Small intestine (tissue), 7 donors: Measurements from ENCODE around the gene TMOD1. TPM values are rescaled to one million over a fixed set of nuclear protein-coding genes. Genes with fewer than 3 reads are reported as not detected.

Experiments
- DNase-seq, 2 donors: peaks; one replicate each; pipeline versions ENCODE4 v3.0.0 to v3.0.0-alpha.2; 2013
- FAIRE-seq: peaks from 2 replicates; lab custom pipeline; 2012; peaks lifted over from hg19 to GRCh38; lab: Jason Lieb, UNC
- H3K27ac ChIP-seq, 3 donors: one replicate each; pipeline ENCODE4 v1.5.1; 2013; ENCODE audit warnings: low read length in 2 of 3, mild to moderate bottlenecking in 2 of 3, control low read depth in 1 of 3, inconsistent platforms in 1 of 3, low read depth in 1 of 3, moderate library complexity in 1 of 3
- H3K27me3 ChIP-seq, 3 donors: one replicate each; pipeline ENCODE4 v1.6.1; 2013; ENCODE audit warnings: low read length in 3 of 3, inconsistent platforms in 1 of 3; ENCODE audit not compliant: control insufficient read depth in 3 of 3, insufficient read depth in 3 of 3
- H3K36me3 ChIP-seq, 3 donors: one replicate each; pipeline ENCODE4 v1.6.1; 2013; ENCODE audit warnings: low read length in 3 of 3, inconsistent platforms in 1 of 3, low read depth in 1 of 3, mild to moderate bottlenecking in 1 of 3, moderate library complexity in 1 of 3; ENCODE audit not compliant: control insufficient read depth in 3 of 3, insufficient read depth in 2 of 3
- H3K4me1 ChIP-seq, 3 donors: one replicate each; pipeline ENCODE4 v1.6.1; 2013; ENCODE audit warnings: low read length in 2 of 3, inconsistent platforms in 1 of 3, low read depth in 1 of 3, mild to moderate bottlenecking in 1 of 3, moderate library complexity in 1 of 3; ENCODE audit not compliant: control insufficient read depth in 3 of 3, insufficient read depth in 2 of 3
- H3K4me3 ChIP-seq, 3 donors: one replicate each; pipeline ENCODE4 v1.5.1; 2013; ENCODE audit warnings: low read length in 3 of 3, control low read depth in 1 of 3, inconsistent platforms in 1 of 3, low read depth in 1 of 3, mild to moderate bottlenecking in 1 of 3, moderate library complexity in 1 of 3
- H3K9me3 ChIP-seq, 2 donors: one replicate each; pipeline ENCODE4 v1.6.1; 2013; ENCODE audit warnings: low read depth in 1 of 2, low read length in 1 of 2; ENCODE audit not compliant: control insufficient read depth in 2 of 2, insufficient read depth in 1 of 2
- WGBS, 3 donors: extraction: QIAGEN DNeasy Blood & Tissue Kit; methylation state at CpG; one replicate each; pipeline ENCODE4 v1.1.7; 2013; 5-methylcytosine and 5-hydroxymethylcytosine counted together
- polyA plus RNA-seq, 4 donors: library from polyadenylated mRNA; stranded (reverse) in 3 of 4; unstranded in 1 of 4; fragments of 200-250 nt in 3 of 4; fragments of 120-200 nt in 1 of 4; gene quantifications; one replicate each; pipeline versions ENCODE4 v1.2.1 to v1.2.3, GENCODE V29; 2013
- donor health status: healthy with polysubstance abuse.
- donor health status: control.
- donor health status: control.
- donor health status: Bipolar disorder and iron deficiency.
- donor health status: healthy.

Gene TMOD1
- polyA plus RNA-seq, 4 donors: 1.1 to 9.9 (median 1.6) TPM

GRCh38 chr9:97501972-97502221, 431 bp downstream of the TMOD1 start:
- DNase-seq: no peak

GRCh38 chr9:97502222-97502983, 937 bp downstream of the TMOD1 start:
- H3K4me1 ChIP-seq: peaks cover 0 to 18% (median 0%) of the 10 kb centered on the region in 3 donors
- 1 to 5% (median 2%) methylated on average over 45 to 49 of the region's 49 CpGs for WGBS, 3 donors
- peak in 1 of 2 donors; percentile 41 for DNase-seq
- no peaks in the 10 kb centered on the region for H3K36me3 ChIP-seq
- peak overlapping the region in 2 of 3 donors; percentile 40 to 65 for H3K4me3 ChIP-seq
- H3K9me3 ChIP-seq: no peaks in the 10 kb centered on the region
- peaks cover 0 to 58% (median 10%) of the 10 kb centered on the region in 3 donors for H3K27me3 ChIP-seq
- no peak overlapping the region for H3K27ac ChIP-seq
- FAIRE-seq: no peak

More at GRCh38 chr9:97501972-97502221, 431 bp downstream of the TMOD1 start:
- H3K4me3 ChIP-seq: peak overlapping the region; percentile 40 to 65 (median 55)
- peaks cover 0 to 58% (median 10%) of the 10 kb centered on the region in 3 donors for H3K27me3 ChIP-seq
- no peak overlapping the region for H3K27ac ChIP-seq
- WGBS, 3 donors: 0 to 1% (median 1%) methylated on average over 28 to 30 of the region's 30 CpGs
- no peak for FAIRE-seq
- no peaks in the 10 kb centered on the region for H3K9me3 ChIP-seq
- no peaks in the 10 kb centered on the region for H3K36me3 ChIP-seq
- H3K4me1 ChIP-seq: peaks cover 0 to 18% (median 0%) of the 10 kb centered on the region in 3 donors

- Histone ChIP-seq H3K36me3 (no peaks in the 10 kb centered on the region), H3K4me3 (peak overlapping the region in 1 of 3 donors; percentile 40), H3K4me1 (peaks cover 0 to 18% (median 0%) of the 10 kb centered on the region in 3 donors), H3K27ac (peak overlapping the region in 1 of 3 donors; percentile 22), H3K27me3 (peaks cover 0 to 58% (median 10%) of the 10 kb centered on the region in 3 donors), H3K9me3 (no peaks in the 10 kb centered on the region)
- peak; percentile 32 for DNase-seq
- no peak for FAIRE-seq
- 10 to 35% (median 22%) methylated on average over 17 of the region's 17 CpGs for WGBS, 3 donors
Observed at GRCh38 chr9:97502984-97503861, 1.8 kb downstream of the TMOD1 start.

GRCh38 chr9:97503862-97504210, 2.4 kb downstream of the TMOD1 start:
- H3K36me3 ChIP-seq: no peaks in the 10 kb centered on the region
- 65 to 86% (median 83%) methylated on average over 1 of the region's 1 CpG for WGBS, 3 donors
- H3K9me3 ChIP-seq: no peaks in the 10 kb centered on the region
- H3K27ac ChIP-seq: peak overlapping the region in 1 of 3 donors; percentile 22
- FAIRE-seq (no peak), DNase-seq (no peak)
- H3K4me3 ChIP-seq: no peak overlapping the region
- H3K4me1 ChIP-seq: peaks cover 0 to 18% (median 0%) of the 10 kb centered on the region in 3 donors
- H3K27me3 ChIP-seq: peaks cover 0 to 58% (median 10%) of the 10 kb centered on the region in 3 donors

GRCh38 chr9:97504381-97505216, 3.1 kb downstream of the TMOD1 start:
- DNase-seq (no peak), FAIRE-seq (no peak)
- Histone ChIP-seq H3K36me3 (no peaks in the 10 kb centered on the region), H3K9me3 (no peaks in the 10 kb centered on the region), H3K27me3 (peaks cover 0 to 54% (median 9%) of the 10 kb centered on the region in 3 donors), H3K4me1 (peaks cover 0 to 18% (median 0%) of the 10 kb centered on the region in 3 donors), H3K27ac (peak overlapping the region in 1 of 3 donors; percentile 22), H3K4me3 (no peak overlapping the region)
- WGBS, 3 donors: 65 to 79% (median 76%) methylated on average over 8 of the region's 8 CpGs

- Histone ChIP-seq H3K36me3 (no peaks in the 10 kb centered on the region), H3K27me3 (peaks cover 0 to 49% (median 9%) of the 10 kb centered on the region in 3 donors), H3K4me3 (no peak overlapping the region), H3K4me1 (peaks cover 0 to 18% (median 0%) of the 10 kb centered on the region in 3 donors), H3K9me3 (no peaks in the 10 kb centered on the region), H3K27ac (no peak overlapping the region)
- FAIRE-seq (no peak), DNase-seq (no peak)
- 95 to 97% (median 96%) methylated on average over 3 of the region's 3 CpGs for WGBS, 3 donors
Observed at GRCh38 chr9:97505845-97506244, 4.4 kb downstream of the TMOD1 start.

- Histone ChIP-seq H3K27me3 (peaks cover 0 to 45% (median 9%) of the 10 kb centered on the region in 3 donors), H3K4me1 (peaks cover 0 to 18% (median 0%) of the 10 kb centered on the region in 3 donors), H3K27ac (no peak overlapping the region), H3K4me3 (no peak overlapping the region), H3K36me3 (no peaks in the 10 kb centered on the region), H3K9me3 (no peaks in the 10 kb centered on the region)
- 73 to 84% (median 78%) methylated on average over 4 of the region's 4 CpGs for WGBS, 3 donors
- no peak for DNase-seq
- no peak for FAIRE-seq
Observed at GRCh38 chr9:97506306-97506705, 4.8 kb downstream of the TMOD1 start.

- DNase-seq: no peak
- Histone ChIP-seq H3K4me1 (peaks cover 0 to 18% (median 0%) of the 10 kb centered on the region in 3 donors), H3K4me3 (no peak overlapping the region), H3K27me3 (peaks cover 0 to 45% (median 9%) of the 10 kb centered on the region in 3 donors), H3K27ac (no peak overlapping the region), H3K9me3 (no peaks in the 10 kb centered on the region), H3K36me3 (no peaks in the 10 kb centered on the region)
- 87 to 97% (median 88%) methylated on average over 1 of the region's 1 CpG for WGBS, 3 donors
- FAIRE-seq: no peak
Observed at GRCh38 chr9:97506787-97507186, 5.3 kb downstream of the TMOD1 start.
